ENCODE results near the gene IL6R.

IL6R gene

DNA sequence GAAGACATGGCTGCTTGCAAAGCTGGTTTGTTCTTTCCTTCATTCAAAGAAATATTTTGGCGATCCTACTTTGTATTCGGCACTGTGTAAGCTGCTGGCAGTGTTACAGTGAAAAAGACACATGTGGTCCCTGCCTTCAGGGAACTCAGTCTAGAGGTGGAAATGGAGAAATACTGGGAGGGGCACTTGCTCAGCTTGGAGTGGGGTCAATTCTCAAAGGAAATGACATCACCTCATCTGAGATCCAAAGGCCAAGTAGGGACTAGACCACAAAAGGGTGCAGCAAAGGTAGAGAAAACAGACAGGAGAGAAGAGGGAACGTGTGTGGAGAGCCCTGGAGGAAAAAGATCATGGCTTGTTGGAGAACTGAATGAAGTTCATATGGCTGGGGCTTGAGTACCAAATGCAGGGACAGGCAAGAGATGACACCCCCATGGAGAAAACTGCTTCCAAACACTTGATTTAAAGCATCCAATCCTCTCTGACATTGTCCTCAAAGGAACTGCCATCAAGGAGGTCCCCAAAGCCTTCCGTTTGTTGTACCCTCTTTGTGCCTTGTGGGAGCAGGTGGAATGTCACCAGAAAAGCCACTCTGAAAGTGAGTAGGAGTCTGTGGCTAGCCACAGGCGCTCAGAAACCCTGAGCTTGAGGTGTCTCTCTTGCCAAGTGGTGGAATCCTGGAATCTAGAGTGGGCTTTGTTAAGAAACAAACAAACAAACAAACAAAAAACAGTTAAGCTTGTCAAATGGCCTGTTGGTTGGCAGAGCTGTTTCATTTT is 48.6 kb downstream of the IL6R start:
- no peak for DNase-seq

DNA sequence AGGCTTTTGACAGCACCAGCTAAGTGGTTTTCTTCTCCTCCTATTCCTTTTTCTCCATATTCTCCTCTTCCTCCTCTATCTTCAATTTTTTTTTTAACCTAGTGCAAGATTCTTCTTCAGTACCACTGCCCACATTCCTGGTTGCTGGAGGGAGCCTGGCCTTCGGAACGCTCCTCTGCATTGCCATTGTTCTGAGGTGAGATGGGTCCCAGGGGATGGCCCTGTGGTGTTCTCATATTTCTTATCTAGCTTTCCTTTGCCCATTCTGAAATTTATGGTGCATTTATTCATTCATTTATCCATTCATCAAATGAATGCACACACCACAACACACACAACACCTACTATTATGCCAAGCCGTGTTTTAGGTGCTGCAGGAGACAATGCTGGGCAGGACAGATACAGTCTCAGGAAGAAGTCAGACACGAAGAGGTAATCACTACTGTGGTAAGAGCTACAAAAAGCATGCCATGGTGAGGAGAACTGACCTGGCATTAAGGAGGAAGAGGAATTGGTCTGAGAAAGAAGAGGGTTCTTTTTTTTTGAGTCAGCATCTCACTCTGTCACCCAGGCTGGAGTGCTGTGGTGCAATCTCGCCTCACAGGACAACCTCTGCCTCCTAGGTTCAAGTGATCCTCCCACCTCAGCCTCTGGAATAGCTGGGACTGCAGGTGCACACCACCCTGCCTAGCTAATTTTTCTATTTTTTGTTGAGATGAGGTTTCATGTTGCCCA is 49.4 kb downstream of the IL6R start:
- no peak for DNase-seq

DNA sequence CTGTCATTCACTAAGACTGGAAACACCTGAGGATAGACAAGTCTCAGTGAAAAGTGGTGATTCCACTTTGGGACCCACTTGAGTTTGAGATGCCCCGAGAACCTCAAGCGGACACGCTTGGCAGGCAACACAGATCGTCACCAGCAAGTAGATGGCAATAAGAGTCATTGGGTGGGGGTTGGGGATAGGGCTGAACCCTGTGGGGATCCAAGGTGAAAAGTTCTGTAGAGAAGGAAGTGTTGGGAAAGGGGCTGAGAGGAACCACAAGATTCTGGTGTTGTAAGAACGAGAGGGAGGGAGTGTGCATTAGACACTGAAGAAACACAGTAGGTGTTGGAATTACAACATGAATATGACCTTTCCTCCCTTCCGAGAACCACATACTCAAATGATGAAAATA is 51.5 kb downstream of the IL6R start:
- DNase-seq, result no peak

DNA sequence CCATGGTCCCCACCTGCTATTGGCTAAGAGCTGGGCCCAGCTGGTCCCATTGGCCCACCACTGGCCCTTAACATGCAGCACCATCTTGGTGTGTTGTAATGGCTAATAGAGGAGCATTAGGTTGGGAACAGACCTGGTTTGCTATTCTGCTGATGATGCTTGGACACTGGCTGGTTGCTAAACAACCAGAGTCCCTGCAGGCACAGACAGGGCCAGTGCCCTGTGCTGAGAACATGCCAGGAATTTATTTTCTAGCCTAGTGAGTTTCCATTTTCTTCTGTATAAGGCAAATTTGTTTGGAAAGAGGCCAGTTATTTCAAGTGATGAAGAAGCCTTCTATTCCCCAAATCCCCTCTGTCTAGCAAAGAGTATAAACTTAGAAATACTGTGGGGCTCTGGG is 53.9 kb downstream of the IL6R start:
- DNase-seq, result no peak

DNA sequence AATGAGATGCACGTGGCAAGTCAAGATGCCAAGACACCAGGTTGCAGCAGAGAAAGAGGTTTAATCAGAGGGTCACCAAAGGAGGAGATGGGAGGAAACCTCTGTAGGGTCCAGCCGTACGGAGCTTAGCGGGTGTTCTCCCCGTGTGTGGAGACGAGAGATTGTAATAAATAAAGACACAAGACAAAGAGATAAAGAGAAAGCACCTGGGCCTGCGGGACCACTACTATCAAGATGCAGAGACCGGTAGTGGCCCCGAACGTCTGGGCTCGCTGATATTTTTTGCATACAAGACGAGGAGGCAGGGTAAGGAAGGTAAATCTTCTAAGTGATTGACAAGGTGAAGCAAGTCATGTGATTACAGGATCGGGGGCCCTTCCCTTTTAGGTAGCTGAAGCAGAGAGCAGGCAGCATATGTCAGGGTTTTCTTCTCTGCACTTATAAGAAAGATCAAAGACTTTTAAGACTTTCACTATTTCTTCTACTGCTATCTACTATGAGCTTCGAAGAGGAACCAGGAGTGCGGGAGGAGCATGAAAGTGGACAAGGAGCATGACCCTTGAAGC is 55.6 kb downstream of the IL6R start:
- DNase-seq, result no peak

DNA sequence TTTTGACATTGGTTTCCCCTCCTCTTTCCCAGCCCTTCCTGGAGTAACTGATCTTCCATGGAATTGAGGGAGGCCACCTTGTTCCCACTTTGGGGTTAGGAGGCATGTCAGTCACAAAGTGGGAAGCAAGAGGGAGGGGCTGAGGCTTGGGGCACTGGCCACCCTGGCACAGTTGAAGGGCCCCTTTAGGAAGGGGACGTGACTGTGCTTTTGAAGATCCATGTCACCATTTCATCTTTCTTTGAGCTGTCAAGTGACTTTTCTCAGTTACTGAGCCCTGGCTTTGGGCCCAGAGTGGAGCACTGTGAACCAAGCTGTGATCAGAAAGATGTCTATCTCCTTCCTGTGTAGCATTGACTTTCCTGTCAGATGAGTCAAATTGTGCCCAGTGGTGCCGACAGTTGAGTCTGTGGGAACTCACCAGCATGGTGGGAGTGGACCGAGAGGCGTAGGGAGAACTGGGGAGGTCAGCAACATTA is 58.4 kb downstream of the IL6R start:
- peak; percentile 60 for DNase-seq

DNA sequence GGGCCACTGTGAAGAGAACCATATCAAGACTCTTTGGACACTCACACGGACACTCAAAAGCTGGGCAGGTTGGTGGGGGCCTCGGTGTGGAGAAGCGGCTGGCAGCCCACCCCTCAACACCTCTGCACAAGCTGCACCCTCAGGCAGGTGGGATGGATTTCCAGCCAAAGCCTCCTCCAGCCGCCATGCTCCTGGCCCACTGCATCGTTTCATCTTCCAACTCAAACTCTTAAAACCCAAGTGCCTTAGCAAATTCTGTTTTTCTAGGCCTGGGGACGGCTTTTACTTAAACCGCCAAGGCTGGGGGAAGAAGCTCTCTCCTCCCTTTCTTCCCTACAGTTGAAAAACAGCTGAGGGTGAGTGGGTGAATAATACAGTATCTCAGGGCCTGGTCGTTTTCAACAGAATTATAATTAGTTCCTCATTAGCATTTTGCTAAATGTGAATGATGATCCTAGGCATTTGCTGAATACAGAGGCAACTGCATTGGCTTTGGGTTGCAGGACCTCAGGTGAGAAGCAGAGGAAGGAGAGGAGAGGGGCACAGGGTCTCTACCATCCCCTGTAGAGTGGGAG is 60.6 kb downstream of the IL6R start:
- no peak for DNase-seq

DNA sequence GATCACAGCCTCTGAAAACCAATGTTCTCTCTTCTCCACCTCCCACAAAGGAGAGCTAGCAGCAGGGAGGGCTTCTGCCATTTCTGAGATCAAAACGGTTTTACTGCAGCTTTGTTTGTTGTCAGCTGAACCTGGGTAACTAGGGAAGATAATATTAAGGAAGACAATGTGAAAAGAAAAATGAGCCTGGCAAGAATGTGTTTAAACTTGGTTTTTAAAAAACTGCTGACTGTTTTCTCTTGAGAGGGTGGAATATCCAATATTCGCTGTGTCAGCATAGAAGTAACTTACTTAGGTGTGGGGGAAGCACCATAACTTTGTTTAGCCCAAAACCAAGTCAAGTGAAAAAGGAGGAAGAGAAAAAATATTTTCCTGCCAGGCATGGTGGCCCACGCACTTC is 61.1 kb downstream of the IL6R start:
- DNase-seq, result no peak

DNA sequence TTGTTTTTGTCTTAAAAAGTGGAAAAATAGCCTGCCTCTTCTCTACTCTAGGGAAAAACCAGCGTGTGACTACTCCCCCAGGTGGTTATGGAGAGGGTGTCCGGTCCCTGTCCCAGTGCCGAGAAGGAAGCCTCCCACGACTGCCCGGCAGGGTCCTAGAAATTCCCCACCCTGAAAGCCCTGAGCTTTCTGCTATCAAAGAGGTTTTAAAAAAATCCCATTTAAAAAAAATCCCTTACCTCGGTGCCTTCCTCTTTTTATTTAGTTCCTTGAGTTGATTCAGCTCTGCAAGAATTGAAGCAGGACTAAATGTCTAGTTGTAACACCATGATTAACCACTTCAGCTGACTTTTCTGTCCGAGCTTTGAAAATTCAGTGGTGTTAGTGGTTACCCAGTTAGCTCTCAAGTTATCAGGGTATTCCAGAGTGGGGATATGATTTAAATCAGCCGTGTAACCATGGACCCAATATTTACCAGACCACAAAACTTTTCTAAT is 61.8 kb downstream of the IL6R start:
- no peak for DNase-seq

DNA sequence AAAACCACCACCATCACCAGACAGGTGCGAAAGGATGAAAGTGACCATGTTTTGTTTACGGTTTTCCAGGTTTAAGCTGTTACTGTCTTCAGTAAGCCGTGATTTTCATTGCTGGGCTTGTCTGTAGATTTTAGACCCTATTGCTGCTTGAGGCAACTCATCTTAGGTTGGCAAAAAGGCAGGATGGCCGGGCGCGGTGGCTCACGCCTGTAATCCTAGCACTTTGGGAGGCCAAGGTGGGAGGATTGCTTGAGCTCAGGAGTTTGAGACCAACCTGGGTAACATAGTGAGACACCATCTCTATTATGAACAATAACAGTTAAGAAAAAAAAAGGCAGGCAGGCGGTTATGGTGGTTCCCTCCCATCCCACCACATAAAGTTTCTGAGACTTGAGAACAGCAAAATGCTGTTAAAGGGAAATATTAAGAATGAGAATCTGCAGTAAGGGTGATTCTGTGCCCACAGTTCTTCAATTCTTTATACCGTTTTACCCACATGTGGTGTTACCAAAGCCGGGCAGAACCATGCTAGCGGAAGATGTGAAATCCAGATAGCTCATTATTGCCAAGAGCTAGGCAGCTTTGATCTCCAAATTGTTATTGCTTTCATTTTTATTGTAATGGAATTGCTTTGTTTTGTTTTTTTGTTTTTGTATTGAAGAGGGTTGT is 62.4 kb downstream of the IL6R start:
- peak; percentile 33 for DNase-seq

DNA sequence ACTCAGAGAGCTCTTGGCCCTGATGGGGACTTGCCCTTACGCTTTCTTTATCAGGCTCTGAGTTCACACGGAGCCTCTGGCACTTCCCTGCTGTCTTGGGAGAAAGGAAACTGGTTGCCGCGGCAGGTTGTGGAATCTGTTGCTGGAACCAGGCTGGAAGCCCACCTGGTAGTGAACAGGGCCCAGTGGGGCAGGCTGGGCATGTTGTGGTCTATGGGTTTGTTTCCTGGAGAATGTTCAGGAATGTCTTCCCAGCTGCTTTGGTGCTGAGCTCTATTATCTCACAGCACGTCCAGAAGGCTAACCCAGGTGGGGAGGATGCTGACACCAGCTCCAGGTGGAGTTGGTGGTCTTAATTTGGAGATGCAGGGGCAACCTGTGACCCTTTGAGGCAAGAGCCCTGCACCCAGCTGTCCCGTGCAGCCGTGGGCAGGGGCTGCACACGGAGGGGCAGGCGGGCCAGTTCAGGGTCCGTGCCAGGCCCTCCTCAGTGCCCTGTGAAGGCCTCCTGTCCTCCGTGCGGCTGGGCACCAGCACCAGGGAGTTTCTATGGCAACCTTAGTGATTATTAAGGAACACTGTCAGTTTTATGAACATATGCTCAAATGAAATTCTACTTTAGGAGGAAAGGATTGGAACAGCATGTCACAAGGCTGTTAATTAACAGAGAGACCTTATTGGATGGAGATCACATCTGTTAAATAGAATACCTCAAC is 63.5 kb downstream of the IL6R start:
- no peak for DNase-seq

DNA sequence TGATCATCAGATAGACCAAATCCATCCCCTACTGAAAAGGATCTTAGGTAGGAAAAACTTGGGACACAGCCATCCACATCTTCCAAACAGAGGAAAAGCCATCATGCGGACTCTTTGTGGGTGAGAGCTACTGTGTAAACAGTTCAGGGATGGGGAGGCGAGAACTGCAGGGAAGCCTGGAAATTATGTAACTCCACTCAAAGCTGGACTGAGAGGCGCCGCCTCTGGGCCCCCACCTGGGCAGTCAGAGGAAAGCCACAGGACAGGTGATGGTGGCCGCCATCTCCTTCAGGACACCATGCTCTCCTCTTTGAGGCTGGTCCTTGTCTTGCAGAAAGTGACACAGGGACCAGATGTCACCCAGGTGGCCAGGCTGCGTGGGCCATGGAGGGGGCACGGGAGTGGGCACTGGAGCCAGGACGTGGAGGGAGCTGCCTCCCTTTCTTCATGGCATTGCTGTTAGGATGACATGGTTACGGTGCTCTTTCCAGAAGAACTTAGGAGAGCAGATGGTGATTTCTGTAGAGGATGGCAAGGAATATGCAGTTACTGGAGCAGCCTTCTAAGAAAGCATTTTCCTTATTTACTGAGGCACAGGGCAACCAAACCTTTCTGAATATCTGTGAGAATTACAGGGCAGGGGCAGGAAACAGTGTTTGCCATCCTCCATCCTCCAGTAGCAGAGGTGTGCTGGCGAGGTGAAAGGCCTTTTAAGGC is 64.9 kb downstream of the IL6R start:
- DNase-seq, result no peak

DNA sequence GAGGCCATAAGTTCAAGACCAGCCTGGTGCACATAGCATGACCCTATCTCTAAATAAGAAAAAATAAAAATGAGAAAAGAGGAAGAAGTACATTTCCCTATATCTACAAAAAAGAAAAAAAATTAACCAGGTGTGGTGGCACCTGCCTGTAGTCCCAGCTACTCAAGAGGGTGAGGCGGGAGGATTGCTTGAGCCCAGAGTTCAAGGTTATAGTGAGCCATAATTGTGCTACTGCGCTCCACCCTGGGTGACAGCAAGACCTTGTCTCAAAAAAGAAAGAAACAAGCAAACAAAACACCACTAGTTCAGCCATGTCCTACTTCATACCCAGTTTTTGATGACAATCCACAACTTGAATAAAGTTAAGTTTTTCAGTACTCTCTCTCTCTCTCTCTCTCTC is 66.2 kb downstream of the IL6R start:
- DNase-seq, result no peak

DNA sequence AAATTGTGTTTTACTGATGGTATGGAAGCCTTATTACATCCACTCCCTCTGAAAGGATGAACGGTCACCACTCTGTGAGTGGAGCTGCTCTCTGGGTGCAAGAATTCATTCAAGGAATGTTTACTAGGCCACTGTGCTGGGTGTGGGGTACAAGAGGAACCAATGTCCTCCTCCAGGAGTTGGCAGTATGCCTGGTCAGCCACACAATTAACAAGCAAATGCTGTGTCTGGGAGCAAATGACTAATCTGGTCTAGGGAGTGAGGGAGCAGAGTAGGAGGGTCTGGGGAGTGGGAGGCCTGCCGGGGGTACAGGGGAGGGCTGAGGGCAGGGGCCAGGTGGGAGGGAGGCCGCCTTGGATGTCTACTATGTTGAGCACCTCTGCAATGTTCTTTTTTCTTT is 69.7 kb downstream of the IL6R start:
- no peak for DNase-seq

DNA sequence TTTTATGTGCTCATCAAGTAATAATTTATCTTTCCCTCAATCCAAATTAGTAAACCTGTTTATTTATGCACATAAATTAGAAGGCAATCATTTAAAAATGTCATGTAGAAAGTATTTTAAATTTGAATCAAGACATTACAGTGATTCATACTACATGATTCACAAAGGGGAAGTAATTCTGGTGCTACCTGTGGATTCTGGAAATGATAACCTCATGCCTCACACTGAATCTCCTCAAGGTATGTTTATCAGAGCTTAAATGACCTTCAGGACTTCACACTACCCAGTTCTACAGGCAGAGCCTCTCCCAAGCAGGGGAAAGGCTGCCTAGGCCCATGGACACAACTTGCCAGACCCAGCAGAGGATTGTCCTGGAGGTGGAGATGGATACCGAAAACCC is 71.6 kb downstream of the IL6R start:
- DNase-seq, result no peak

DNA sequence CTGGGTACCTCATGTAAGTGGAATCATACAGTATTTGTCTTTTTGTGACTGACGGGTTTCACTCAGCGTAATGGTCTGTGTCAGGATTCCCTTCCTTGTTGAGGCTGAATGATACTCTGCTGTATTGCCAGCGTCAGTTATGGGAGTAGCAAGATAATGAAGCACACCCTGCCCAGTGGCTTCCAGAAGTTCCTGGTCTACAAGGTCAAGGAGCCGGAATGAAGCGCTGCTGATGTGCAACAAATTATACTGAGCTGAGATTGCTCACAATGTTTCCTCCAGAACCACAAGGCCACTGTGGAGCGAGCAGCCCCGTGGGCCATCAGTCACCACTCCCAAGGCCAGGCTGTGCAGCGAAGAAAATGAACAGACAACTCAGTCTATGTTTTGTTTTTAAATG is 72.9 kb downstream of the IL6R start:
- no peak for DNase-seq

DNA sequence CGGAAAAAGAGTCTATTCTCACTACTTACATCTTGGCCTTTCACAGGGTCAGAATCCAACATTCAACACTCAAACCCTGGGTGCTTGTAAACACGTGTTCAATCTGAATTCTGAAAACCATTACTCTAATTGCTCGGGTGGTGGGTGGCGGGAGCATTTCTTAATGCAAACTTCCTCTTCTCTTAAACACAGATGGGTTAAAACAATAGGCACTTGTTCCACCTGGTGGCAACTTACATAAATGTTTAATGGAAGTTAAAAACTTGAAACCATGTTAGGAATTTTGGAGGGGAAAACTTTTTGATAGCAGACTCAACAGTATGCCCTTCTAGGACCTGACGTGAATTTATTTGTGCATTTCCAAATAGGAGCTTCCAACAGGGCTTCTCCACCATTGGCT is 73.5 kb downstream of the IL6R start:
- no peak for DNase-seq

DNA sequence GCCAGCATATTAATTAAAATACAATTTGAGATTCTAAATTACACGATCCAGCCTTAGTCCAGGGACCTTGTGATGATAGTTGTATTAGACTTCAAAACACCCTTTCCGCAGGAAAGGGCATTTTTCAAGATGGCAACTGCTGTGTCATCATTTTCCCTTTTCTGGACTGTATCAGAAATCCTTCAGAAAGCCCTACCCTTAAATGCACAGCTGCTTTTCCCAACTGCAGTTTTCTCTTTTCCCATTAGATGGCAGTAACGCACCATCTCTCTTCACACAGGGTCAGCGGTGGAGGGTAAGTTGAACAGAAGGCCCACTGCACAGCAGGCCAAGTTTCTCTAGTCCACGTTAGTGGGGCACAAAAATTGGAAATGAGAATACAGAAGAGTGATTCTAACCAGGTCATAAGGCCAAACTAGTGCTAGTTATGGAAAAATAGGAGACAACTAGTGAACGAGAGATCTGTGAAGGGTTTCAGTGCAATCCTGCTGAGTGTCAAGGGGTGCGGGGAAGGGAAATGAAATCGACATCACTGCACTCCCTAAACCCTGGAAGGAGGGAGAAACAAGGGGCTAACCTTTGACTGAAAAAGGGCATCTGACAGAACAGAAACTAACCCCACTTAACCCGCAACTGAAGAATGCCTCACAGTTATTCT is 74.8 kb downstream of the IL6R start:
- DNase-seq, result peak; percentile 25

DNA sequence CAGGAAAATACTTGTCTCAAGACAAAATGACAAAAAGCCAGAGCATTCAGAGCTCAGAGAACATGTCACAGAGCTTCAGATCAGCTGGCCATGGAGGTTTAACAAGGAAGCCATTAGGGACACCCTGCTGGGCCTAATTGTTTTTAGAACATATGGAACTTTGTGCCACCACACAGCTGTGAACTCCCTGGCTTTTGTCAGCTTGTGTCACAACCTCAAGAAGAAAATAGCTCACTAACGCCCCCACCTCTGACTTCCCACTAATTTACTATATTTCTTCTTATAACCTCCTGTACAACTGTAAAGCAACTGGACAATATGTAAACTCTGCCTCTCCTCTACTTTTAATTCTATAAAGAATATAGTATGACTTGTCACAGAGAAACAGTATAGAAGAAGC is 75.9 kb downstream of the IL6R start:
- DNase-seq, result no peak

DNA sequence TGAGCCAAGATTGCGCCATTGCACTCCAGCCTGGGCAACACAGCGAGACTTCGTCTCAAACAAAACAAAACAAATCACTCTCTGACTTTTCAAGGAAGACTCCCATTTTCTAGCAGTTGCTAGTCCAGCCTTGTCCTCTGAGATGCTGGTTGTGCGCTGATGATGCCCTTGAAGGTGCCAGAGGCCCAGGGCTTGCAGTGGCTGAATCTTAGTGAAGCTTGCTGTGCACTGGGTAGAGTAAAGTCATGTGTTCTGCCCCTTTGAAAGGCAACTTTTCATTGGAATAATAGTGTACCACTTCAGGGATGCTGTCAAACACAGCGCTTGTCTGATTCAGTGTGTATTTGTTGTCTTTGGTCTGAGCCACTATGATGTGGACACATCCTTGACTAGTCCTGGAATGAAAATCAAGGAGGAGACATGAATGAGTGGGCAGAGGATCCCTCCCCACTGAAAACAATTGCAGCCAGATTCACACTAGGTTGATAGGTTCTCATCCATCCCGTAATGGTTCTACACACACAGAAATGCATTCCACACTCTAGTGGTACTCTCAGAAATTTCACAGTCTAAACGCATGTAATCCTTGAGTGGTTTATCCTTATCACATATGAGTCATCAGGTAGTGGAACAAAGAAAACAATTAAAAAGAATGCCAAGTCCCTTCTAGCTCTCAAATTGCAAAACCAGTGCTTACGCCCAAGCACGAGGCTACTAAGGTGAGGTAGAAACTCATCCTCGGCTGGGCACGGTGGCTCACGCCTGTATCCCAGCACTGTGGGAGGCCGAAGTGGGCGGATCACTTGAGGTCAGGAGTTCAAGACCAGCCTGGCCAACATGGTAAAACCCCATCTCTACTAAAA is 79.0 kb downstream of the IL6R start:
- no peak for DNase-seq
